SK-N-SH treated with all-trans-retinoic acid at 6 μM for 48 hours (cell line): ENCODE results near the gene PNLDC1.

Experiments
- ATAC-seq: fragments of 200-7000 bp; cut with Tn5 transposase; 3 replicates; pipeline ENCODE4 v1.9.1; 2020; ENCODE audit warnings: mild to moderate bottlenecking, moderate library complexity
- ARNTL ChIP-seq: fragments of 450-650 bp; formaldehyde crosslinking; IDR thresholded peaks from 2 replicates; pipeline ENCODE4 v1.5.0; 2020; ENCODE audit warnings: low read depth, mild to moderate bottlenecking, moderate library complexity, borderline replicate concordance
- BACH2 ChIP-seq: fragments of 250-450 bp; sonication (Bioruptor Pico); IDR thresholded peaks from 2 replicates; pipeline ENCODE4 v1.9.0; 2021; ENCODE audit warnings: mild to moderate bottlenecking, borderline replicate concordance
- CSDC2 ChIP-seq: fragments of 250-450 bp; sonication (Bioruptor Pico); IDR thresholded peaks from 2 replicates; pipeline ENCODE4 v1.5.0; 2020; ENCODE audit warnings: mild to moderate bottlenecking, moderate library complexity
- ESRRG ChIP-seq: fragments of 250-450 bp; sonication (Bioruptor Pico); IDR thresholded peaks from 2 replicates; pipeline ENCODE4 v1.6.1; 2021; ENCODE audit warnings: mild to moderate bottlenecking
- ISL1 ChIP-seq: fragments of 250-450 bp; sonication (Bioruptor Pico); IDR thresholded peaks from 2 replicates; pipeline ENCODE4 v2.1.2; 2022; ENCODE audit warnings: mild to moderate bottlenecking, moderate library complexity
- OSR1 ChIP-seq: fragments of 250-450 bp; sonication (Bioruptor Pico); IDR thresholded peaks from 2 replicates; pipeline ENCODE4 v1.8.0; 2022; ENCODE audit warnings: moderate library complexity, mild to moderate bottlenecking, inconsistent platforms
- POU6F1 ChIP-seq: fragments of 250-450 bp; sonication (Bioruptor Pico); IDR thresholded peaks from 2 replicates; pipeline ENCODE4 v1.8.0; 2021; ENCODE audit warnings: low read depth, mild to moderate bottlenecking, moderate library complexity, borderline replicate concordance
- PPARA ChIP-seq: fragments of 250-450 bp; sonication (Bioruptor Pico); IDR thresholded peaks from 2 replicates; pipeline ENCODE4 v1.5.0; 2020; ENCODE audit warnings: mild to moderate bottlenecking, borderline replicate concordance
- RARB ChIP-seq: fragments of 250-450 bp; sonication (Bioruptor Pico); IDR thresholded peaks from 2 replicates; pipeline ENCODE4 v1.8.0; 2021; ENCODE audit warnings: mild to moderate bottlenecking, moderate library complexity
- SNAI2 ChIP-seq: fragments of 250-450 bp; sonication (Bioruptor Pico); IDR thresholded peaks from 2 replicates; pipeline ENCODE4 v1.5.0; 2020; ENCODE audit warnings: mild to moderate bottlenecking, moderate library complexity
- TCF4 ChIP-seq: fragments of 250-450 bp; sonication (Bioruptor Pico); IDR thresholded peaks from 2 replicates; pipeline ENCODE4 v1.8.0; 2021; ENCODE audit warnings: mild to moderate bottlenecking, moderate library complexity, borderline replicate concordance
- TOX ChIP-seq: fragments of 250-450 bp; sonication (Bioruptor Pico); IDR thresholded peaks from 2 replicates; pipeline ENCODE4 v1.8.0; 2021; ENCODE audit warnings: mild to moderate bottlenecking, moderate library complexity, borderline replicate concordance
- ZFP3 ChIP-seq: fragments of 250-450 bp; sonication (Bioruptor Pico); IDR thresholded peaks from 2 replicates; pipeline ENCODE4 v1.5.0; 2020; ENCODE audit warnings: mild to moderate bottlenecking, moderate library complexity
- ZFP30 ChIP-seq: fragments of 450-650 bp; formaldehyde crosslinking; IDR thresholded peaks from 2 replicates; pipeline ENCODE4 v1.5.0; 2022; ENCODE audit warnings: mild to moderate bottlenecking, moderate library complexity
- ZNF70 ChIP-seq: fragments of 450-650 bp; formaldehyde crosslinking; IDR thresholded peaks from 2 replicates; pipeline ENCODE4 v1.5.0; 2020; ENCODE audit warnings: mild to moderate bottlenecking, moderate library complexity
- ZNF8 ChIP-seq: fragments of 450-650 bp; formaldehyde crosslinking; IDR thresholded peaks from 2 replicates; pipeline ENCODE4 v1.5.0; 2020; ENCODE audit warnings: mild to moderate bottlenecking, moderate library complexity
- TF ChIP-seq, protein P1 (sequence below): fragments of 250-450 bp; sonication (Bioruptor Pico); IDR thresholded peaks from 2 replicates; pipeline ENCODE4 v1.5.0; 2020; ENCODE audit warnings: mild to moderate bottlenecking, moderate library complexity
- TF ChIP-seq, protein P2 (sequence below): fragments of 250-450 bp; sonication (Bioruptor Pico); IDR thresholded peaks from 2 replicates; pipeline ENCODE4 v1.5.1; 2020; ENCODE audit warnings: low read depth, mild to moderate bottlenecking, moderate library complexity
- TF ChIP-seq, protein P3 (sequence below): fragments of 250-450 bp; sonication (Bioruptor Pico); IDR thresholded peaks from 2 replicates; pipeline ENCODE4 v1.8.0; 2020; ENCODE audit warnings: mild to moderate bottlenecking, moderate library complexity, borderline replicate concordance

PNLDC1 gene

GRCh38 chr6:159830501-159831372, 30.7 kb downstream of the PNLDC1 start:
- TF ChIP-seq SNAI2 (CRISPR knock-in tag) (no peak), TOX (no peak), CSDC2 (no peak), RARB (CRISPR knock-in tag) (no peak), ZFP3 (CRISPR knock-in tag) (no peak), BACH2 (CRISPR knock-in tag) (no peak), OSR1 (CRISPR knock-in tag) (no peak), POU6F1 (no peak), PPARA (CRISPR knock-in tag) (no peak), ZNF8 (CRISPR knock-in tag) (no peak), TCF4 (CRISPR knock-in tag) (no peak), ARNTL (CRISPR knock-in tag) (no peak), ZNF70 (CRISPR knock-in tag) (no peak), ZFP30 (CRISPR knock-in tag) (no peak), ESRRG (CRISPR knock-in tag) (no peak)
- TF ChIP-seq, protein P1, sequence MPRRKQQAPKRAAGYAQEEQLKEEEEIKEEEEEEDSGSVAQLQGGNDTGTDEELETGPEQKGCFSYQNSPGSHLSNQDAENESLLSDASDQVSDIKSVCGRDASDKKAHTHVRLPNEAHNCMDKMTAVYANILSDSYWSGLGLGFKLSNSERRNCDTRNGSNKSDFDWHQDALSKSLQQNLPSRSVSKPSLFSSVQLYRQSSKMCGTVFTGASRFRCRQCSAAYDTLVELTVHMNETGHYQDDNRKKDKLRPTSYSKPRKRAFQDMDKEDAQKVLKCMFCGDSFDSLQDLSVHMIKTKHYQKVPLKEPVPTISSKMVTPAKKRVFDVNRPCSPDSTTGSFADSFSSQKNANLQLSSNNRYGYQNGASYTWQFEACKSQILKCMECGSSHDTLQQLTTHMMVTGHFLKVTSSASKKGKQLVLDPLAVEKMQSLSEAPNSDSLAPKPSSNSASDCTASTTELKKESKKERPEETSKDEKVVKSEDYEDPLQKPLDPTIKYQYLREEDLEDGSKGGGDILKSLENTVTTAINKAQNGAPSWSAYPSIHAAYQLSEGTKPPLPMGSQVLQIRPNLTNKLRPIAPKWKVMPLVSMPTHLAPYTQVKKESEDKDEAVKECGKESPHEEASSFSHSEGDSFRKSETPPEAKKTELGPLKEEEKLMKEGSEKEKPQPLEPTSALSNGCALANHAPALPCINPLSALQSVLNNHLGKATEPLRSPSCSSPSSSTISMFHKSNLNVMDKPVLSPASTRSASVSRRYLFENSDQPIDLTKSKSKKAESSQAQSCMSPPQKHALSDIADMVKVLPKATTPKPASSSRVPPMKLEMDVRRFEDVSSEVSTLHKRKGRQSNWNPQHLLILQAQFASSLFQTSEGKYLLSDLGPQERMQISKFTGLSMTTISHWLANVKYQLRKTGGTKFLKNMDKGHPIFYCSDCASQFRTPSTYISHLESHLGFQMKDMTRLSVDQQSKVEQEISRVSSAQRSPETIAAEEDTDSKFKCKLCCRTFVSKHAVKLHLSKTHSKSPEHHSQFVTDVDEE (CRISPR knock-in tag): no peak
- TF ChIP-seq, protein P2, sequence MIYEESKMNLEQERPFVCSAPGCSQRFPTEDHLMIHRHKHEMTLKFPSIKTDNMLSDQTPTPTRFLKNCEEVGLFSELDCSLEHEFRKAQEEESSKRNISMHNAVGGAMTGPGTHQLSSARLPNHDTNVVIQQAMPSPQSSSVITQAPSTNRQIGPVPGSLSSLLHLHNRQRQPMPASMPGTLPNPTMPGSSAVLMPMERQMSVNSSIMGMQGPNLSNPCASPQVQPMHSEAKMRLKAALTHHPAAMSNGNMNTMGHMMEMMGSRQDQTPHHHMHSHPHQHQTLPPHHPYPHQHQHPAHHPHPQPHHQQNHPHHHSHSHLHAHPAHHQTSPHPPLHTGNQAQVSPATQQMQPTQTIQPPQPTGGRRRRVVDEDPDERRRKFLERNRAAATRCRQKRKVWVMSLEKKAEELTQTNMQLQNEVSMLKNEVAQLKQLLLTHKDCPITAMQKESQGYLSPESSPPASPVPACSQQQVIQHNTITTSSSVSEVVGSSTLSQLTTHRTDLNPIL (CRISPR knock-in tag): no peak
- TF ChIP-seq, protein P3, sequence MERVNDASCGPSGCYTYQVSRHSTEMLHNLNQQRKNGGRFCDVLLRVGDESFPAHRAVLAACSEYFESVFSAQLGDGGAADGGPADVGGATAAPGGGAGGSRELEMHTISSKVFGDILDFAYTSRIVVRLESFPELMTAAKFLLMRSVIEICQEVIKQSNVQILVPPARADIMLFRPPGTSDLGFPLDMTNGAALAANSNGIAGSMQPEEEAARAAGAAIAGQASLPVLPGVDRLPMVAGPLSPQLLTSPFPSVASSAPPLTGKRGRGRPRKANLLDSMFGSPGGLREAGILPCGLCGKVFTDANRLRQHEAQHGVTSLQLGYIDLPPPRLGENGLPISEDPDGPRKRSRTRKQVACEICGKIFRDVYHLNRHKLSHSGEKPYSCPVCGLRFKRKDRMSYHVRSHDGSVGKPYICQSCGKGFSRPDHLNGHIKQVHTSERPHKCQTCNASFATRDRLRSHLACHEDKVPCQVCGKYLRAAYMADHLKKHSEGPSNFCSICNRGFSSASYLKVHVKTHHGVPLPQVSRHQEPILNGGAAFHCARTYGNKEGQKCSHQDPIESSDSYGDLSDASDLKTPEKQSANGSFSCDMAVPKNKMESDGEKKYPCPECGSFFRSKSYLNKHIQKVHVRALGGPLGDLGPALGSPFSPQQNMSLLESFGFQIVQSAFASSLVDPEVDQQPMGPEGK: no peak
- no peak; the same call in 2 of the 3 replicates for ATAC-seq

- ATAC-seq: no peak
- TF ChIP-seq, protein P3: no peak
- TF ChIP-seq TOX (no peak), ZNF70 (CRISPR knock-in tag) (no peak), POU6F1 (no peak), BACH2 (CRISPR knock-in tag) (no peak), ZFP30 (CRISPR knock-in tag) (no peak), PPARA (CRISPR knock-in tag) (no peak), SNAI2 (CRISPR knock-in tag) (no peak), ISL1 (no peak)
- TF ChIP-seq, protein P2 (CRISPR knock-in tag): no peak
Measured at GRCh38 chr6:159831373-159831679, 31.2 kb downstream of the PNLDC1 start.
